Liver (tissue), 3 donors: Measurements from ENCODE around the gene CIAPIN1.

ENCODE experiments used
- CTCF ChIP-seq: fragments of 150-350 bp; IDR thresholded peaks from 2 replicates; pipeline ENCODE4 v1.5.1; 2017; ENCODE audit warnings: improper control_type of control experiment, low read depth, low read length; ENCODE audit not compliant: missing input control
- EGR1 ChIP-seq, 2 donors: IDR thresholded peaks; 2 replicates each; pipeline ENCODE4 v1.6.1; 2016 to 2018; ENCODE audit warnings: antibody characterized with exemption in 2 of 2, low read depth in 2 of 2
- FOXA1 ChIP-seq: IDR thresholded peaks from 2 replicates; pipeline ENCODE4 v1.6.1; 2016; ENCODE audit warnings: antibody characterized with exemption
- JUND ChIP-seq, 2 donors: IDR thresholded peaks; 2 replicates each; pipeline ENCODE4 v1.6.1; 2016; ENCODE audit warnings: antibody characterized with exemption in 2 of 2
- MAX ChIP-seq: IDR thresholded peaks from 2 replicates; pipeline ENCODE4 v1.6.1; 2016; ENCODE audit warnings: antibody characterized with exemption
- RAD21 ChIP-seq, 2 donors: IDR thresholded peaks; 2 replicates each; pipeline ENCODE4 v1.6.1; 2016; ENCODE audit warnings: antibody characterized with exemption in 2 of 2, mild to moderate bottlenecking in 2 of 2
- REST ChIP-seq: IDR thresholded peaks from 2 replicates; pipeline ENCODE4 v1.6.1; 2016; ENCODE audit warnings: antibody characterized with exemption, mild to moderate bottlenecking
- RXRA ChIP-seq, 2 donors: IDR thresholded peaks; 2 replicates each; pipeline ENCODE4 v1.6.1; 2017 to 2018; ENCODE audit warnings: antibody characterized with exemption in 2 of 2, mild to moderate bottlenecking in 1 of 2
- SP1 ChIP-seq: IDR thresholded peaks from 2 replicates; pipeline ENCODE4 v1.6.1; 2018; ENCODE audit warnings: antibody characterized with exemption, mild to moderate bottlenecking
- TAF1 ChIP-seq: conservative IDR thresholded peaks from 2 replicates; pipeline ENCODE4 v1.6.1; 2016; ENCODE audit warnings: antibody characterized with exemption, mild to moderate bottlenecking
- YY1 ChIP-seq: IDR thresholded peaks from 2 replicates; pipeline ENCODE4 v1.6.1; 2016; ENCODE audit warnings: antibody characterized with exemption, mild to moderate bottlenecking
- donor health status: healthy.
- donor health status: healthy.

GRCh38 chr16:57389087-57389468, 58.1 kb downstream of the CIAPIN1 start:
- TF ChIP-seq SP1 (no peak), CTCF (no peak), TAF1 (no peak), YY1 (no peak), MAX (no peak), RXRA (IDR thresholded peaks at IDR 0.05) (no peak), FOXA1 (no peak), RAD21 (IDR thresholded peaks at IDR 0.05) (no peak), JUND (IDR thresholded peaks at IDR 0.05) (no peak), REST (no peak), EGR1 (IDR thresholded peaks at IDR 0.05; ENCODE audit: low read depth in 2 of 2) (no peak)
